ENCODE measurements around the gene ERBB4. TPM values are rescaled to one million over a fixed set of nuclear protein-coding genes. Genes with fewer than 3 reads are reported as not detected.

The ERBB4 gene
- total RNA-seq, 1 donor from 2014 or later = 2.6 TPM

- no peak for DNase-seq (ENCODE audit: low read depth)
- Histone ChIP-seq H3K27me3 (ENCODE audit: control insufficient read depth, insufficient read depth, low read length) (no peaks in the 10 kb centered on the region), H3K4me3 (ENCODE audit: low read depth, low read length) (no peak overlapping the region), H3K36me3 (ENCODE audit: control insufficient read depth, insufficient read depth, low read length) (no peaks in the 10 kb centered on the region)
- TF ChIP-seq CTCF (IDR thresholded peaks at IDR 0.05; ENCODE audit: insufficient read depth, low read length, poor library complexity, severe bottlenecking) = no peak
Measured at GRCh38 chr2:211996857-211997256, 541.7 kb downstream of the ERBB4 start.

- TF ChIP-seq CTCF (IDR thresholded peaks at IDR 0.05; ENCODE audit: insufficient read depth, low read length, poor library complexity, severe bottlenecking) = no peak
Measured at GRCh38 chr2:211994806-211995205, 543.8 kb downstream of the ERBB4 start.

GRCh38 chr2:211990335-211990734 is 548.3 kb downstream of the ERBB4 start:
- no peaks in the 10 kb centered on the region for H3K27me3 ChIP-seq (ENCODE audit: control insufficient read depth, insufficient read depth, low read length)
- no peak for TF ChIP-seq CTCF (IDR thresholded peaks at IDR 0.05; ENCODE audit: insufficient read depth, low read length, poor library complexity, severe bottlenecking)
- no peak for DNase-seq (ENCODE audit: low read depth)
- no peak overlapping the region for H3K4me3 ChIP-seq (ENCODE audit: low read depth, low read length)
- no peaks in the 10 kb centered on the region for H3K36me3 ChIP-seq (ENCODE audit: control insufficient read depth, insufficient read depth, low read length)

More at GRCh38 chr2:211994806-211995205, 543.8 kb downstream of the ERBB4 start:
- no peak overlapping the region for H3K4me3 ChIP-seq (ENCODE audit: low read depth, low read length)
- no peaks in the 10 kb centered on the region for H3K36me3 ChIP-seq (ENCODE audit: control insufficient read depth, insufficient read depth, low read length)
- H3K27me3 ChIP-seq (ENCODE audit: control insufficient read depth, insufficient read depth, low read length) = no peaks in the 10 kb centered on the region
- no peak for DNase-seq (ENCODE audit: low read depth)

- Histone ChIP-seq H3K27me3 (ENCODE audit: control insufficient read depth, insufficient read depth, low read length) (no peaks in the 10 kb centered on the region), H3K36me3 (ENCODE audit: control insufficient read depth, insufficient read depth, low read length) (no peaks in the 10 kb centered on the region), H3K4me3 (ENCODE audit: low read depth, low read length) (no peak overlapping the region)
- no peak for TF ChIP-seq CTCF (IDR thresholded peaks at IDR 0.05; ENCODE audit: insufficient read depth, low read length, poor library complexity, severe bottlenecking)
- no peak for DNase-seq (ENCODE audit: low read depth)
Measured at GRCh38 chr2:211986313-211986712, 552.3 kb downstream of the ERBB4 start.

- H3K36me3 ChIP-seq (ENCODE audit: control insufficient read depth, insufficient read depth, low read length) = no peaks in the 10 kb centered on the region
- TF ChIP-seq CTCF (IDR thresholded peaks at IDR 0.05; ENCODE audit: insufficient read depth, low read length, poor library complexity, severe bottlenecking) = no peak
- DNase-seq (ENCODE audit: low read depth) = no peak
- H3K4me3 ChIP-seq (ENCODE audit: low read depth, low read length) = no peak overlapping the region
- H3K27me3 ChIP-seq (ENCODE audit: control insufficient read depth, insufficient read depth, low read length) = no peaks in the 10 kb centered on the region
Measured at GRCh38 chr2:211985393-211985792, 553.2 kb downstream of the ERBB4 start.

GRCh38 chr2:211982162-211982561 is 556.4 kb downstream of the ERBB4 start:
- no peak overlapping the region for H3K4me3 ChIP-seq (ENCODE audit: low read depth, low read length)
- TF ChIP-seq CTCF (IDR thresholded peaks at IDR 0.05; ENCODE audit: insufficient read depth, low read length, poor library complexity, severe bottlenecking) = no peak
- DNase-seq (ENCODE audit: low read depth) = no peak
- no peaks in the 10 kb centered on the region for H3K36me3 ChIP-seq (ENCODE audit: control insufficient read depth, insufficient read depth, low read length)
- no peaks in the 10 kb centered on the region for H3K27me3 ChIP-seq (ENCODE audit: control insufficient read depth, insufficient read depth, low read length)

Data from kidney epithelial cell (primary cell).